NCI-H1048 (cell line): ENCODE measurements around the gene WNT7B.

Experiments used
- DNase-seq: peaks from one replicate; lab custom pipeline; 2025; lab: John Stamatoyannopoulos, UW

Gene WNT7B

GRCh38 chr22:45871721-45872120 is 105.2 kb downstream of the WNT7B start:
- no peak for DNase-seq
